DND-41 (cell line): Measurements from ENCODE around the gene DYRK1B.

Source experiments
- CTCF ChIP-seq: IDR thresholded peaks from 2 replicates; pipeline ENCODE4 v1.5.1; 2012; ENCODE audit warnings: borderline replicate concordance, low read length, moderate library complexity, mild to moderate bottlenecking; ENCODE audit not compliant: poor library complexity, severe bottlenecking; ENCODE audit errors: extremely low read depth
- EZH2 ChIP-seq: IDR thresholded peaks from 3 replicates; pipeline ENCODE4 v1.6.1; 2012; ENCODE audit warnings: borderline replicate concordance, low read depth, mild to moderate bottlenecking, moderate library complexity, low read length, inconsistent platforms; ENCODE audit not compliant: severe bottlenecking

GRCh38 chr19:39780894-39781293 lies 53.1 kb downstream of the DYRK1B start:
- TF ChIP-seq CTCF (no peak), EZH2 (no peak)
